GM23338 (cell line): ENCODE data around the gene PNPLA8. TPM values are rescaled to one million over a fixed set of nuclear protein-coding genes. Genes with fewer than 3 reads are reported as not detected.
A peak's percentile ranks its signal among the peaks of the same experiment; 100 is the strongest.

Experiments used
- ATAC-seq: fragments of 200-7000 bp; cut with Tn5 transposase; 3 replicates; pipeline ENCODE4 v1.9.1; 2020
- DNase-seq: peaks from one replicate; pipeline ENCODE4 v3.0.0-alpha.2; 2015; ENCODE audit warnings: low spot score
- H2AFZ ChIP-seq: fragments of 200-600 bp; sonication (generic); 2 replicates; pipeline ENCODE4 v1.8.0; 2016; ENCODE audit warnings: antibody characterized with exemption, mild to moderate bottlenecking, moderate library complexity
- H3F3A ChIP-seq: fragments of 200-600 bp; sonication (generic); replicated peaks from 2 replicates; pipeline ENCODE4 v1.8.0; 2017; ENCODE audit warnings: antibody characterized with exemption, mixed run types, low read depth
- H3K27ac ChIP-seq: fragments of 200-600 bp; sonication (generic); 2 replicates; pipeline ENCODE4 v1.6.1; 2016; ENCODE audit warnings: low read depth
- H3K27me3 ChIP-seq: fragments of 200-600 bp; sonication (generic); 2 replicates; pipeline ENCODE4 v1.8.0; 2016; ENCODE audit warnings: mild to moderate bottlenecking, mixed run types, moderate library complexity; ENCODE audit not compliant: insufficient read depth
- H3K36me3 ChIP-seq: fragments of 200-600 bp; sonication (generic); 2 replicates; pipeline ENCODE4 v1.8.0; 2016; ENCODE audit warnings: mild to moderate bottlenecking; ENCODE audit not compliant: insufficient read depth
- H3K4me1 ChIP-seq: fragments of 200-600 bp; sonication (generic); 2 replicates; pipeline ENCODE4 v1.8.0; 2016; ENCODE audit warnings: mild to moderate bottlenecking, moderate library complexity; ENCODE audit not compliant: insufficient read depth
- H3K4me2 ChIP-seq: fragments of 200-600 bp; sonication (generic); 2 replicates; pipeline ENCODE4 v1.7.1; 2017; ENCODE audit warnings: mixed run types
- H3K4me3 ChIP-seq: fragments of 200-600 bp; sonication (generic); 2 replicates; pipeline ENCODE4 v1.6.1; 2016; ENCODE audit warnings: mixed run types
- H3K79me2 ChIP-seq: fragments of 200-600 bp; sonication (generic); replicated peaks from 2 replicates; pipeline ENCODE4 v1.8.0; 2017; ENCODE audit warnings: mild to moderate bottlenecking; ENCODE audit not compliant: insufficient read depth
- H3K9me2 ChIP-seq: fragments of 200-600 bp; sonication (generic); 2 replicates; pipeline ENCODE4 v1.8.0; 2017; ENCODE audit not compliant: insufficient read depth
- H4K20me1 ChIP-seq: fragments of 200-600 bp; sonication (generic); replicated peaks from 2 replicates; pipeline ENCODE4 v1.8.0; 2017; ENCODE audit warnings: mild to moderate bottlenecking; ENCODE audit not compliant: insufficient read depth
- H3K27ac Mint-ChIP-seq: 2 replicates; pipeline ENCODE4 v1.8.0; 2020; ENCODE audit warnings: inconsistent platforms, mild to moderate bottlenecking, moderate library complexity, mixed read lengths
- H3K27me3 Mint-ChIP-seq: 3 replicates; pipeline ENCODE4 v1.8.0; 2022; ENCODE audit warnings: low read depth, mild to moderate bottlenecking, moderate library complexity, mixed read lengths, inconsistent platforms; ENCODE audit not compliant: insufficient read depth, poor library complexity
- H3K36me3 Mint-ChIP-seq: 3 replicates; pipeline ENCODE4 v1.8.0; 2021; ENCODE audit warnings: low read depth, mild to moderate bottlenecking, inconsistent platforms, moderate library complexity, mixed read lengths
- H3K4me1 Mint-ChIP-seq: 3 replicates; pipeline ENCODE4 v1.8.0; 2020; ENCODE audit warnings: mild to moderate bottlenecking, inconsistent platforms, mixed read lengths
- H3K4me3 Mint-ChIP-seq: 3 replicates; pipeline ENCODE4 v1.8.0; 2021; ENCODE audit warnings: moderate library complexity, mild to moderate bottlenecking, inconsistent platforms, mixed read lengths
- H3K9me3 Mint-ChIP-seq: 3 replicates; pipeline ENCODE4 v1.8.0; 2020; ENCODE audit warnings: moderate library complexity, mild to moderate bottlenecking, inconsistent platforms, mixed read lengths
- CREB1 ChIP-seq: fragments of 250-450 bp; sonication (Bioruptor Pico); IDR thresholded peaks from 2 replicates; pipeline ENCODE4 v1.5.0; 2020; ENCODE audit warnings: low read depth, mild to moderate bottlenecking, moderate library complexity
- EZH2 ChIP-seq: fragments of 200-600 bp; sonication (generic); IDR thresholded peaks from one replicate; pipeline ENCODE4 v1.8.0; 2017; ENCODE audit warnings: antibody characterized with exemption, mild to moderate bottlenecking, low read depth; ENCODE audit not compliant: unreplicated experiment
- EZH2phosphoT487 ChIP-seq: fragments of 200-600 bp; sonication (generic); IDR thresholded peaks from one replicate; pipeline ENCODE4 v1.8.1; 2018; ENCODE audit warnings: antibody characterized with exemption; ENCODE audit not compliant: unreplicated experiment
- JUNB ChIP-seq: IDR thresholded peaks from one replicate; pipeline ENCODE4 v1.6.1; 2016; ENCODE audit warnings: antibody characterized with exemption; ENCODE audit not compliant: unreplicated experiment
- NANOG ChIP-seq: IDR thresholded peaks from 2 replicates; pipeline ENCODE4 v1.6.1; 2016; ENCODE audit warnings: antibody characterized with exemption, borderline replicate concordance
- ZNF114 ChIP-seq: fragments of 250-450 bp; sonication (Bioruptor Pico); IDR thresholded peaks from 2 replicates; pipeline ENCODE4 v1.5.0; 2020; ENCODE audit warnings: mild to moderate bottlenecking, moderate library complexity
- ZNF331 ChIP-seq: fragments of 250-450 bp; sonication (Bioruptor Pico); IDR thresholded peaks from 2 replicates; pipeline ENCODE4 v1.5.0; 2020; ENCODE audit warnings: low read depth, mild to moderate bottlenecking, moderate library complexity
- polyA plus RNA-seq: library from polyadenylated mRNA; unstranded; fragments of >200 nt; fragmentation: Nextera tagmentation; extraction: Ambion mirVana; gene quantifications from 2 replicates; pipeline ENCODE4 v1.2.1, GENCODE V29; 2016
- total RNA-seq: library from RNA; depleted of rRNA; stranded (reverse); fragments of >200 nt; shearing (Covaris generic); gene quantifications from 2 replicates; pipeline ENCODE4 v1.2.3, GENCODE V29; 2014
- TF ChIP-seq, protein P1 (sequence below): fragments of 250-450 bp; sonication (Bioruptor Pico); IDR thresholded peaks from 2 replicates; pipeline ENCODE4 v1.5.0; 2020; ENCODE audit warnings: mild to moderate bottlenecking, moderate library complexity
- TF ChIP-seq, protein P2 (sequence below), 2 experiments: fragments of 200-600 bp in 1 of 2; sonication (generic) in 1 of 2; conservative IDR thresholded peaks; 2 replicates each; pipeline versions ENCODE4 v1.5.1 to v1.6.1; 2016 to 2017; ENCODE audit warnings: antibody characterized with exemption in 2 of 2, low read depth in 2 of 2, mild to moderate bottlenecking in 2 of 2, moderate library complexity in 1 of 2
- TF ChIP-seq, protein P3 (sequence below): IDR thresholded peaks from one replicate; pipeline ENCODE4 v1.6.1; 2018; ENCODE audit warnings: antibody characterized with exemption; ENCODE audit not compliant: unreplicated experiment
- TF ChIP-seq, protein P4 (sequence below): IDR thresholded peaks from 2 replicates; pipeline ENCODE4 v1.6.1; 2016; ENCODE audit warnings: antibody characterized with exemption

PNPLA8 gene
- total and polyA plus RNA-seq, 2 experiments from 2014 or later: 12.5 to 13.6 TPM

DNA sequence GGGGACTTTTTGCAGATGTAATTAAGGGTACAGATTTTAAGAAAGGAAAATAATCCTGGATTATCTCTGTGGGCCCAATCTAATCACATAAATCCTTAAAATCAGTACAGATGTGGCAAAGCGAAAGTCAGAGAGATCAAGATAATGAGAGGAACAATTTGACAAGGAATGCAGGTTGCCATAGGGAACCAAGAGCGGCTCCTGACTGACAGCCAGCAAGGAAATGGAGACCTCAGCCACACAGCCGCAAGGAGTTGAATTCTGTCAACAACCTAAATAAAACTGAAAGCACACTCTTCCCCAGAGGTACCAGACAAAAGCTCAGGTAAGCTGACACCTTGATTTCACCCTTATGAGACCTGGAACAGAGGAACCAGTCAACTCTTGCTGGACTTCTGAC is 3.4 kb upstream of the PNPLA8 start:
- Mint-ChIP-seq H3K27ac (no peak overlapping the region), H3K4me3 (no peak overlapping the region), H3K36me3 (no peaks in the 10 kb centered on the region), H3K4me1 (peaks cover 12% of the 10 kb centered on the region), H3K27me3 (no peaks in the 10 kb centered on the region), H3K9me3 (no peaks in the 10 kb centered on the region)
- Histone ChIP-seq H2AFZ (no peak overlapping the region), H3K4me2 (no peak overlapping the region), H3K27ac (no peak overlapping the region), H3F3A (peaks cover 8% of the 10 kb centered on the region; the same call in 1 of the 2 replicates), H3K4me1 (peaks cover 16% of the 10 kb centered on the region), H3K36me3 (no peaks in the 10 kb centered on the region), H3K79me2 (peaks cover 9% of the 10 kb centered on the region), H3K4me3 (no peak overlapping the region), H3K27me3 (no peaks in the 10 kb centered on the region), H3K9me2 (no peaks in the 10 kb centered on the region), H4K20me1 (no peaks in the 10 kb centered on the region)
- DNase-seq: peak; percentile 46
- ATAC-seq: no peak
- TF ChIP-seq ZNF331: no peak
- TF ChIP-seq, protein P1, sequence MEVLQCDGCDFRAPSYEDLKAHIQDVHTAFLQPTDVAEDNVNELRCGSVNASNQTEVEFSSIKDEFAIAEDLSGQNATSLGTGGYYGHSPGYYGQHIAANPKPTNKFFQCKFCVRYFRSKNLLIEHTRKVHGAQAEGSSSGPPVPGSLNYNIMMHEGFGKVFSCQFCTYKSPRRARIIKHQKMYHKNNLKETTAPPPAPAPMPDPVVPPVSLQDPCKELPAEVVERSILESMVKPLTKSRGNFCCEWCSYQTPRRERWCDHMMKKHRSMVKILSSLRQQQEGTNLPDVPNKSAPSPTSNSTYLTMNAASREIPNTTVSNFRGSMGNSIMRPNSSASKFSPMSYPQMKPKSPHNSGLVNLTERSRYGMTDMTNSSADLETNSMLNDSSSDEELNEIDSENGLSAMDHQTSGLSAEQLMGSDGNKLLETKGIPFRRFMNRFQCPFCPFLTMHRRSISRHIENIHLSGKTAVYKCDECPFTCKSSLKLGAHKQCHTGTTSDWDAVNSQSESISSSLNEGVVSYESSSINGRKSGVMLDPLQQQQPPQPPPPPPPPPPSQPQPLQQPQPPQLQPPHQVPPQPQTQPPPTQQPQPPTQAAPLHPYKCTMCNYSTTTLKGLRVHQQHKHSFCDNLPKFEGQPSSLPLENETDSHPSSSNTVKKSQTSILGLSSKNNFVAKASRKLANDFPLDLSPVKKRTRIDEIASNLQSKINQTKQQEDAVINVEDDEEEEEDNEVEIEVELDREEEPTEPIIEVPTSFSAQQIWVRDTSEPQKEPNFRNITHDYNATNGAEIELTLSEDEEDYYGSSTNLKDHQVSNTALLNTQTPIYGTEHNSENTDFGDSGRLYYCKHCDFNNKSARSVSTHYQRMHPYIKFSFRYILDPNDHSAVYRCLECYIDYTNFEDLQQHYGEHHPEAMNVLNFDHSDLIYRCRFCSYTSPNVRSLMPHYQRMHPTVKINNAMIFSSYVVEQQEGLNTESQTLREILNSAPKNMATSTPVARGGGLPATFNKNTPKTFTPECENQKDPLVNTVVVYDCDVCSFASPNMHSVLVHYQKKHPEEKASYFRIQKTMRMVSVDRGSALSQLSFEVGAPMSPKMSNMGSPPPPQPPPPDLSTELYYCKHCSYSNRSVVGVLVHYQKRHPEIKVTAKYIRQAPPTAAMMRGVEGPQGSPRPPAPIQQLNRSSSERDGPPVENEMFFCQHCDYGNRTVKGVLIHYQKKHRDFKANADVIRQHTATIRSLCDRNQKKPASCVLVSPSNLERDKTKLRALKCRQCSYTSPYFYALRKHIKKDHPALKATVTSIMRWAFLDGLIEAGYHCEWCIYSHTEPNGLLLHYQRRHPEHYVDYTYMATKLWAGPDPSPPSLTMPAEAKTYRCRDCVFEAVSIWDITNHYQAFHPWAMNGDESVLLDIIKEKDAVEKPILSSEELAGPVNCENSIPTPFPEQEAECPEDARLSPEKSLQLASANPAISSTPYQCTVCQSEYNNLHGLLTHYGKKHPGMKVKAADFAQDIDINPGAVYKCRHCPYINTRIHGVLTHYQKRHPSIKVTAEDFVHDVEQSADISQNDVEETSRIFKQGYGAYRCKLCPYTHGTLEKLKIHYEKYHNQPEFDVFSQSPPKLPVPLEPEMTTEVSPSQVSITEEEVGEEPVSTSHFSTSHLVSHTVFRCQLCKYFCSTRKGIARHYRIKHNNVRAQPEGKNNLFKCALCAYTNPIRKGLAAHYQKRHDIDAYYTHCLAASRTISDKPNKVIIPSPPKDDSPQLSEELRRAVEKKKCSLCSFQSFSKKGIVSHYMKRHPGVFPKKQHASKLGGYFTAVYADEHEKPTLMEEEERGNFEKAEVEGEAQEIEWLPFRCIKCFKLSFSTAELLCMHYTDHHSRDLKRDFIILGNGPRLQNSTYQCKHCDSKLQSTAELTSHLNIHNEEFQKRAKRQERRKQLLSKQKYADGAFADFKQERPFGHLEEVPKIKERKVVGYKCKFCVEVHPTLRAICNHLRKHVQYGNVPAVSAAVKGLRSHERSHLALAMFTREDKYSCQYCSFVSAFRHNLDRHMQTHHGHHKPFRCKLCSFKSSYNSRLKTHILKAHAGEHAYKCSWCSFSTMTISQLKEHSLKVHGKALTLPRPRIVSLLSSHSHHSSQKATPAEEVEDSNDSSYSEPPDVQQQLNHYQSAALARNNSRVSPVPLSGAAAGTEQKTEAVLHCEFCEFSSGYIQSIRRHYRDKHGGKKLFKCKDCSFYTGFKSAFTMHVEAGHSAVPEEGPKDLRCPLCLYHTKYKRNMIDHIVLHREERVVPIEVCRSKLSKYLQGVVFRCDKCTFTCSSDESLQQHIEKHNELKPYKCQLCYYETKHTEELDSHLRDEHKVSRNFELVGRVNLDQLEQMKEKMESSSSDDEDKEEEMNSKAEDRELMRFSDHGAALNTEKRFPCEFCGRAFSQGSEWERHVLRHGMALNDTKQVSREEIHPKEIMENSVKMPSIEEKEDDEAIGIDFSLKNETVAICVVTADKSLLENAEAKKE: no peak
- no peak for TF ChIP-seq ZNF114
- TF ChIP-seq, protein P2, sequence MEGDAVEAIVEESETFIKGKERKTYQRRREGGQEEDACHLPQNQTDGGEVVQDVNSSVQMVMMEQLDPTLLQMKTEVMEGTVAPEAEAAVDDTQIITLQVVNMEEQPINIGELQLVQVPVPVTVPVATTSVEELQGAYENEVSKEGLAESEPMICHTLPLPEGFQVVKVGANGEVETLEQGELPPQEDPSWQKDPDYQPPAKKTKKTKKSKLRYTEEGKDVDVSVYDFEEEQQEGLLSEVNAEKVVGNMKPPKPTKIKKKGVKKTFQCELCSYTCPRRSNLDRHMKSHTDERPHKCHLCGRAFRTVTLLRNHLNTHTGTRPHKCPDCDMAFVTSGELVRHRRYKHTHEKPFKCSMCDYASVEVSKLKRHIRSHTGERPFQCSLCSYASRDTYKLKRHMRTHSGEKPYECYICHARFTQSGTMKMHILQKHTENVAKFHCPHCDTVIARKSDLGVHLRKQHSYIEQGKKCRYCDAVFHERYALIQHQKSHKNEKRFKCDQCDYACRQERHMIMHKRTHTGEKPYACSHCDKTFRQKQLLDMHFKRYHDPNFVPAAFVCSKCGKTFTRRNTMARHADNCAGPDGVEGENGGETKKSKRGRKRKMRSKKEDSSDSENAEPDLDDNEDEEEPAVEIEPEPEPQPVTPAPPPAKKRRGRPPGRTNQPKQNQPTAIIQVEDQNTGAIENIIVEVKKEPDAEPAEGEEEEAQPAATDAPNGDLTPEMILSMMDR (conservative IDR thresholded peaks at IDR 0.05; ENCODE audit: low read depth in 2 of 2): no peak
- TF ChIP-seq, protein P3, sequence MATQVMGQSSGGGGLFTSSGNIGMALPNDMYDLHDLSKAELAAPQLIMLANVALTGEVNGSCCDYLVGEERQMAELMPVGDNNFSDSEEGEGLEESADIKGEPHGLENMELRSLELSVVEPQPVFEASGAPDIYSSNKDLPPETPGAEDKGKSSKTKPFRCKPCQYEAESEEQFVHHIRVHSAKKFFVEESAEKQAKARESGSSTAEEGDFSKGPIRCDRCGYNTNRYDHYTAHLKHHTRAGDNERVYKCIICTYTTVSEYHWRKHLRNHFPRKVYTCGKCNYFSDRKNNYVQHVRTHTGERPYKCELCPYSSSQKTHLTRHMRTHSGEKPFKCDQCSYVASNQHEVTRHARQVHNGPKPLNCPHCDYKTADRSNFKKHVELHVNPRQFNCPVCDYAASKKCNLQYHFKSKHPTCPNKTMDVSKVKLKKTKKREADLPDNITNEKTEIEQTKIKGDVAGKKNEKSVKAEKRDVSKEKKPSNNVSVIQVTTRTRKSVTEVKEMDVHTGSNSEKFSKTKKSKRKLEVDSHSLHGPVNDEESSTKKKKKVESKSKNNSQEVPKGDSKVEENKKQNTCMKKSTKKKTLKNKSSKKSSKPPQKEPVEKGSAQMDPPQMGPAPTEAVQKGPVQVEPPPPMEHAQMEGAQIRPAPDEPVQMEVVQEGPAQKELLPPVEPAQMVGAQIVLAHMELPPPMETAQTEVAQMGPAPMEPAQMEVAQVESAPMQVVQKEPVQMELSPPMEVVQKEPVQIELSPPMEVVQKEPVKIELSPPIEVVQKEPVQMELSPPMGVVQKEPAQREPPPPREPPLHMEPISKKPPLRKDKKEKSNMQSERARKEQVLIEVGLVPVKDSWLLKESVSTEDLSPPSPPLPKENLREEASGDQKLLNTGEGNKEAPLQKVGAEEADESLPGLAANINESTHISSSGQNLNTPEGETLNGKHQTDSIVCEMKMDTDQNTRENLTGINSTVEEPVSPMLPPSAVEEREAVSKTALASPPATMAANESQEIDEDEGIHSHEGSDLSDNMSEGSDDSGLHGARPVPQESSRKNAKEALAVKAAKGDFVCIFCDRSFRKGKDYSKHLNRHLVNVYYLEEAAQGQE: no peak
- no peak for TF ChIP-seq CREB1 (CRISPR knock-in tag)
- TF ChIP-seq JUNB: no peak
- no peak for TF ChIP-seq NANOG
- no peak for TF ChIP-seq EZH2
- no peak for TF ChIP-seq EZH2phosphoT487
- TF ChIP-seq, protein P4, sequence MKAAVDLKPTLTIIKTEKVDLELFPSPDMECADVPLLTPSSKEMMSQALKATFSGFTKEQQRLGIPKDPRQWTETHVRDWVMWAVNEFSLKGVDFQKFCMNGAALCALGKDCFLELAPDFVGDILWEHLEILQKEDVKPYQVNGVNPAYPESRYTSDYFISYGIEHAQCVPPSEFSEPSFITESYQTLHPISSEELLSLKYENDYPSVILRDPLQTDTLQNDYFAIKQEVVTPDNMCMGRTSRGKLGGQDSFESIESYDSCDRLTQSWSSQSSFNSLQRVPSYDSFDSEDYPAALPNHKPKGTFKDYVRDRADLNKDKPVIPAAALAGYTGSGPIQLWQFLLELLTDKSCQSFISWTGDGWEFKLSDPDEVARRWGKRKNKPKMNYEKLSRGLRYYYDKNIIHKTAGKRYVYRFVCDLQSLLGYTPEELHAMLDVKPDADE: no peak
